DOHH2 (cell line): ENCODE data around the gene SLC25A6.

ENCODE experiments used
- H3F3A ChIP-seq: fragments of 200-600 bp; sonication (generic), shearing (Covaris generic); 2 replicates; pipeline ENCODE4 v1.6.0; 2016; ENCODE audit warnings: antibody characterized with exemption, mild to moderate bottlenecking; ENCODE audit not compliant: control insufficient read depth, insufficient read depth
- H3K27ac ChIP-seq: fragments of 200-600 bp; sonication (generic); 2 replicates; pipeline ENCODE4 v1.5.1; 2014; ENCODE audit warnings: low read depth, mild to moderate bottlenecking, low read length, moderate library complexity
- H3K27me3 ChIP-seq: fragments of 200-600 bp; sonication (generic); 2 replicates; pipeline ENCODE4 v1.6.1; 2014; ENCODE audit warnings: mild to moderate bottlenecking, low read length, mixed read lengths; ENCODE audit not compliant: control insufficient read depth
- H3K36me3 ChIP-seq: fragments of 200-600 bp; sonication (generic); 2 replicates; pipeline ENCODE4 v1.6.1; 2014; ENCODE audit warnings: mild to moderate bottlenecking, low read length, moderate library complexity, mixed read lengths; ENCODE audit not compliant: control insufficient read depth
- H3K4me1 ChIP-seq: fragments of 200-600 bp; sonication (generic); 2 replicates; pipeline ENCODE4 v1.6.1; 2014; ENCODE audit warnings: mild to moderate bottlenecking, low read length, mixed read lengths; ENCODE audit not compliant: control insufficient read depth
- H3K4me2 ChIP-seq: fragments of 200-600 bp; sonication (generic); 2 replicates; pipeline ENCODE4 v1.6.0; 2014; ENCODE audit warnings: mild to moderate bottlenecking, low read length, moderate library complexity
- H3K4me3 ChIP-seq: fragments of 200-600 bp; sonication (generic); 2 replicates; pipeline ENCODE4 v1.5.1; 2014; ENCODE audit warnings: mild to moderate bottlenecking, low read length, mixed read lengths
- H3K79me2 ChIP-seq: fragments of 200-600 bp; sonication (generic); 2 replicates; pipeline ENCODE4 v1.6.1; 2014; ENCODE audit warnings: mild to moderate bottlenecking, low read length, mixed read lengths; ENCODE audit not compliant: control insufficient read depth
- H3K9me2 ChIP-seq: fragments of 200-600 bp; sonication (generic); replicated peaks from 2 replicates; pipeline ENCODE4 v1.6.1; 2014; ENCODE audit warnings: mild to moderate bottlenecking, low read length, mixed read lengths; ENCODE audit not compliant: control insufficient read depth
- H3K9me3 ChIP-seq: fragments of 200-600 bp; sonication (generic); 2 replicates; pipeline ENCODE4 v1.6.1; 2014; ENCODE audit warnings: antibody characterized with exemption, low read length, mixed read lengths; ENCODE audit not compliant: control insufficient read depth, insufficient read depth
- H4K20me1 ChIP-seq: fragments of 200-600 bp; sonication (generic); 2 replicates; pipeline ENCODE4 v1.6.0; 2014; ENCODE audit warnings: low read depth, mild to moderate bottlenecking, antibody characterized with exemption, low read length, moderate library complexity; ENCODE audit not compliant: control insufficient read depth, insufficient read depth
- EZH2phosphoT487 ChIP-seq: fragments of 200-600 bp; sonication (generic); IDR thresholded peaks from 2 replicates; pipeline ENCODE4 v1.6.1; 2017; ENCODE audit warnings: borderline replicate concordance, mild to moderate bottlenecking, antibody characterized with exemption, low read length, moderate library complexity, mixed read lengths
- TF ChIP-seq, protein P1 (sequence below): fragments of 200-600 bp; sonication (generic); IDR thresholded peaks from one replicate; pipeline ENCODE4 v1.5.1; 2014; ENCODE audit warnings: antibody characterized with exemption, mild to moderate bottlenecking, low read depth, low read length; ENCODE audit not compliant: poor library complexity, severe bottlenecking

The SLC25A6 gene

DNA sequence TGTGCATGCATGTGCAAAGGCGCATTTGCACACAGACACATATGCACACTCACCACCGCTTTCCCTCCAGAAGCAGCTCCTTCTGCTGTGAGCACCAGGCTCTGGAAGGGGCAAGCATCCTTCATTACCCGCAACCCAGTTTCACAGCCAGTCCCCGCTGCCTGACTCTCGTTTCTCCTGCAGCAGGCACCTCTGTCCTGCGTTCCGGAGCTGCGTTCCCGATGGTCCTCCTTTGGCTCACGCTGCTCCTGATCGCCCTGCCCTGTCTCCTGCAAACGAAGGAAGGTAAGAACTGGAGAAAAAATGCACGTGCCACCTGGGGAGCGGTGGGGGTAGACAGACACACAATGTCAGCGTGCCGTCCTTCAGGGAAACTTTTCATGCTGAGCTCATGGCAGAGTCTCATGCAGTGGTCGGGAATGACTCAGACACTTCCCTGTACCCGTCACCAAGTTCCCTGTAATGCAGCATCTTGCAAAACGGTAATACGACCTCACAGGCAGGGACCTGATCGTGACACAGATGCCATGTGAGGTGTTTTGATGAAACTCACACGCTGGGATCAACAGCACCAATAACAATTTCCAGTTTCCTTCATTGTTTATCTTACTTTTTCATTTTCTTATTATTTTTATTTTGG, 50.2 kb downstream of the SLC25A6 start:
- no peak overlapping the region for H3K4me2 ChIP-seq
- H3K4me3 ChIP-seq = no peak overlapping the region
- H3K4me1 ChIP-seq = peaks cover 6% of the 10 kb centered on the region
- H3K36me3 ChIP-seq = no peaks in the 10 kb centered on the region
- H3F3A ChIP-seq = no peaks in the 10 kb centered on the region
- H3K27ac ChIP-seq = no peak overlapping the region
- H3K27me3 ChIP-seq = peaks cover 7% of the 10 kb centered on the region
- peaks cover 7% of the 10 kb centered on the region; the same call in 1 of the 2 replicates for H3K9me3 ChIP-seq
- no peaks in the 10 kb centered on the region for H4K20me1 ChIP-seq
- no peak for TF ChIP-seq EZH2phosphoT487
- TF ChIP-seq, protein P1, sequence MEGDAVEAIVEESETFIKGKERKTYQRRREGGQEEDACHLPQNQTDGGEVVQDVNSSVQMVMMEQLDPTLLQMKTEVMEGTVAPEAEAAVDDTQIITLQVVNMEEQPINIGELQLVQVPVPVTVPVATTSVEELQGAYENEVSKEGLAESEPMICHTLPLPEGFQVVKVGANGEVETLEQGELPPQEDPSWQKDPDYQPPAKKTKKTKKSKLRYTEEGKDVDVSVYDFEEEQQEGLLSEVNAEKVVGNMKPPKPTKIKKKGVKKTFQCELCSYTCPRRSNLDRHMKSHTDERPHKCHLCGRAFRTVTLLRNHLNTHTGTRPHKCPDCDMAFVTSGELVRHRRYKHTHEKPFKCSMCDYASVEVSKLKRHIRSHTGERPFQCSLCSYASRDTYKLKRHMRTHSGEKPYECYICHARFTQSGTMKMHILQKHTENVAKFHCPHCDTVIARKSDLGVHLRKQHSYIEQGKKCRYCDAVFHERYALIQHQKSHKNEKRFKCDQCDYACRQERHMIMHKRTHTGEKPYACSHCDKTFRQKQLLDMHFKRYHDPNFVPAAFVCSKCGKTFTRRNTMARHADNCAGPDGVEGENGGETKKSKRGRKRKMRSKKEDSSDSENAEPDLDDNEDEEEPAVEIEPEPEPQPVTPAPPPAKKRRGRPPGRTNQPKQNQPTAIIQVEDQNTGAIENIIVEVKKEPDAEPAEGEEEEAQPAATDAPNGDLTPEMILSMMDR = no peak
- no peaks in the 10 kb centered on the region for H3K79me2 ChIP-seq
- H3K9me2 ChIP-seq = no peaks in the 10 kb centered on the region

DNA sequence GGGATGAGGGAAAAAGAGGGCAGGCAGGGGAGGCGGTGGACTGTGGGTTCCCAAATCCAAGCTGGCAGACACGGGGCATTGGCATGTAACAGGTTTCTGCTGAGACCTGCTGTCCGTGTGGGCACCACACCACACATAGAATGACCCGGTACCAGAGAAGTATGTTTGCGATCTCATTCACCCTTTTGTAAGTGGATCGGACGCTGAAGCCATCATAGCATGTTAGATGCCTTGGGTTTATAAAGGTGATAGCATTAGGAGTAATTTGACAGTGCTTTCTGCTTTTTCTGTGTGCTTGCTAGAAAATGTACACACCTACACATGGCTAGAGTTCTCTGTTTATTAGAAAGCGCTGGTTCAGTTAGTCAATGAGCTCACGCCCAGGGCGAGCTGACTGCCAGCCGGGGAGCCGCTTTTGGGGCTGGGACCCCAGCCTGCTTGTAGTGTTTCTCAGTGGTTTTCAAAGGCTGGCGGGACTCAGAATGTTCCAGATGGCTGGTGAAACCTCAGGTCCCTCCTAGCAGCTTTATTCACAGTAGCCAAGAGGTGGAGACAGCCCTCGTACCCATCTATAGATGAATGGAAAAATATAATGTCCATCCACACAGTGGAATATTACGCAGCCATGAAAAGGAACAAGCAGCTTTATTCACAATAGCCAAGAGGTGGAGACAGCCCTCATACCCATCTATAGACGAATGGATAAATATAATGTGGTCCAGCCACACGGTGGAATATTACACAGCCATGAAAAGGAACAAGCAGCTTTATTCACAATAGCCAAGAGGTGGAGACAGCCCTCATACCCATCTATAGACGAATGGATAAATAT, 54.7 kb downstream of the SLC25A6 start:
- Histone ChIP-seq H4K20me1 (no peaks in the 10 kb centered on the region), H3K79me2 (no peaks in the 10 kb centered on the region), H3K4me3 (peak overlapping the region; percentile 11; the same call in 1 of the 2 replicates), H3K27ac (no peak overlapping the region), H3K36me3 (no peaks in the 10 kb centered on the region), H3K4me2 (peak overlapping the region; percentile 39), H3K4me1 (peaks cover 29% of the 10 kb centered on the region), H3K9me2 (no peaks in the 10 kb centered on the region), H3K9me3 (peaks cover 7% of the 10 kb centered on the region; the same call in 1 of the 2 replicates), H3F3A (0 out of 2 replicates have a peak, but pooled peaks cover 5% of the 10 kb centered on the region), H3K27me3 (peaks cover 9% of the 10 kb centered on the region)
- TF ChIP-seq, protein P1 = no peak
- no peak for TF ChIP-seq EZH2phosphoT487

DNA sequence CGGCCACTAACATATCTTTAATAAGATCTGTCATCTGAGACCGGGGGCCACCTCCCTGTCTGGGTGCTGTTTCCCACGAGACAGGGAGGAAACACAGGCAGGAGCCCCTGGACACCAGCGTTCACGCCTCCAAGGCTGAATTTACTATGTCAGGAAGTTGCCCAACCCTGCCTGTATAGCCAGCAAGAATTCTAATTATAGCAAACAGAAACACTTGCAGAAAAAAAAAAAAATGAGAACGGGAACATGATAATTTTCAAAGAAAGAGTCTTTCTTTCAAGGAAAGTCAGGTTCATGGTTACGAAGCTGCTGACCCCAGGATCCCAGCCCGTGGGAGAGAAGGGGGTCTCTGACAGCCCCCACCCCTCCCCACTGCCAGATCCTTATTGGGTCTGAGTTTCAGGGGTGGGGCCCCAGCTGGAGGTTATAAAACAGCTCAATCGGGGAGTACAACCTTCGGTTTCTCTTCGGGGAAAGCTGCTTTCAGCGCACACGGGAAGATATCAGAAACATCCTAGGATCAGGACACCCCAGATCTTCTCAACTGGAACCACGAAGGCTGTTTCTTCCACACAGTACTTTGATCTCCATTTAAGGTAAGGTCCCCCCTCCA, 55.5 kb downstream of the SLC25A6 start, which contains the start of gene IL3RA:
TSS of gene IL3RA (plus strand) at position 455 of the 613 bp plus-strand sequence. CDS start 4,981 bp downstream, outside the sequence.
- no peak within 1 kb of the TSS for H3K27ac ChIP-seq
- H3K9me2 ChIP-seq = no peaks in the 10 kb centered on the region
- peaks cover 30% of the 10 kb centered on the region for H3K4me1 ChIP-seq
- no peaks in the 10 kb centered on the region for H4K20me1 ChIP-seq
- no peak for TF ChIP-seq EZH2phosphoT487
- TF ChIP-seq, protein P1 = no peak
- H3K36me3 ChIP-seq = no peaks in the 10 kb centered on the region
- peaks cover 9% of the 10 kb centered on the region for H3K27me3 ChIP-seq
- H3F3A ChIP-seq = 0 out of 2 replicates have a peak, but pooled peaks cover 5% of the 10 kb centered on the region
- H3K4me3 ChIP-seq = peak within 1 kb of the TSS; percentile 11; the same call in 1 of the 2 replicates
- H3K79me2 ChIP-seq = no peaks in the 10 kb centered on the region
- peaks cover 7% of the 10 kb centered on the region; the same call in 1 of the 2 replicates for H3K9me3 ChIP-seq
- H3K4me2 ChIP-seq = peak within 1 kb of the TSS; percentile 39
